Gastroesophageal sphincter (tissue), 3 donors: ENCODE results near the gene PIP4K2B.

Experiments
- CTCF ChIP-seq, 4 experiments: fragments of 200-600 bp in 2 of 4; fragments of 450-650 bp in 2 of 4; sonication (generic) in 1 of 4; IDR thresholded peaks; one replicate each; pipeline ENCODE4 v1.5.1; 2017 to 2019; ENCODE audit warnings: antibody characterized with exemption in 4 of 4, mild to moderate bottlenecking in 2 of 4, moderate library complexity in 2 of 4
- EP300 ChIP-seq: sonication (generic); formaldehyde crosslinking; IDR thresholded peaks from one replicate; pipeline ENCODE4 v1.6.1; 2017; ENCODE audit warnings: antibody characterized with exemption, mild to moderate bottlenecking
- POLR2A ChIP-seq, 2 donors: fragments of 450-650 bp; IDR thresholded peaks; one replicate each; pipeline ENCODE4 v1.6.1; 2017; ENCODE audit warnings: antibody characterized with exemption in 2 of 2, mild to moderate bottlenecking in 2 of 2, moderate library complexity in 1 of 2
- POLR2AphosphoS5 ChIP-seq: sonication (generic); formaldehyde crosslinking; IDR thresholded peaks from one replicate; pipeline ENCODE4 v1.6.1; 2017; ENCODE audit warnings: antibody characterized with exemption

- TF ChIP-seq CTCF (IDR thresholded peaks at IDR 0.05) (no peak), POLR2A (IDR thresholded peaks at IDR 0.05) (no peak), EP300 (no peak), POLR2AphosphoS5 (no peak)
Observed at GRCh38 chr17:38725066-38725465, 74.3 kb downstream of the PIP4K2B start.
